CD8-positive, alpha-beta memory T cell (primary cell): ENCODE results near the gene TCL1A. TPM values are rescaled to one million over a fixed set of nuclear protein-coding genes. Genes with fewer than 3 reads are reported as not detected.

Experiments
- polyA plus RNA-seq: library from polyadenylated mRNA; unstranded; fragments of 300-500 nt; fragmentation: Illumina TruSeq; gene quantifications from one replicate; pipeline ENCODE4 v1.2.3, GENCODE V29; 2021
- total RNA-seq, 2 experiments: library from RNA; stranded (reverse); gene quantifications; one replicate each; pipeline ENCODE4 v1.2.3, GENCODE V29; 2021

The TCL1A gene
- total and polyA plus RNA-seq, 3 experiments from 2014 or later = not detected

Other genes starting within 250 kb of the TCL1A start
- gene SYNE3, start 197.5 kb downstream of the TCL1A start, total RNA-seq = 10 to 100 TPM; 37.6 to 39.7 TPM
- gene SYNE3, start 197.5 kb downstream of the TCL1A start, polyA plus RNA-seq = 4.3 TPM
- 10 to 100 TPM; 52.9 to 54.6 TPM for gene GLRX5, start 179.1 kb downstream of the TCL1A start, total RNA-seq
- 72.9 TPM for gene GLRX5, start 179.1 kb downstream of the TCL1A start, polyA plus RNA-seq
- not detected for gene TCL1B, start 27.7 kb downstream of the TCL1A start, total RNA-seq
- gene TCL1B, start 27.7 kb downstream of the TCL1A start, polyA plus RNA-seq = not detected
- not detected for gene TUNAR, start 162.7 kb upstream of the TCL1A start, total RNA-seq
- not detected for gene TUNAR, start 162.7 kb upstream of the TCL1A start, polyA plus RNA-seq